Measurements from ENCODE around the gene ACOX2. TPM values are rescaled to one million over a fixed set of nuclear protein-coding genes. Genes with fewer than 3 reads are reported as not detected.

ACOX2 gene
- total and polyA plus RNA-seq, 4 donors = 5.3 to 24.4 (median 11.6) TPM

DNA sequence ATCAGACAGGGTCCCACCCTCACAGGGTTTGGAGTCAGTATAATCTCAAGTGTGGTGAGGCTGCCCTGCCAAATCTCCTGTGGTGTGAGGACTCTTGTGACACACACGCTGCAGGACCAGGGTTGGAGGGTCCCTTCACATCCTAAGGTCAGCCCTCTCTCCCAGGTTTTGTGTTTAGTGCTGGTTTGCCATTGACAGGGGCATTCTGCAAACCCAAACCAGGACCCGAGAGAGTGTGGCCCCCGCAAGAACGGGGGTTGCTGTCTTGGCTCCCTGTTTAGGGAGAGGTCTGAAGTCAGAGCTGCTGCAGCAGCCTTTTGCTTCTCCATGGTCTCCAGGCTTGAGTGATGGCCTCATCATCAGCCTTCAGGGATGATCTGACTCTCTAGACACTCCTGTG lies 25.5 kb upstream of the ACOX2 start:
- Histone ChIP-seq H3K4me3 (no peak overlapping the region), H3K27me3 (ENCODE audit: control insufficient read depth in 3 of 3, insufficient read depth in 3 of 3, low read length in 2 of 3) (no peaks in the 10 kb centered on the region), H3K4me1 (ENCODE audit: control insufficient read depth in 5 of 5, insufficient read depth in 5 of 5, low read length in 5 of 5) (peaks cover 0 to 4% (median 0%) of the 10 kb centered on the region in 5 donors), H3K27ac (ENCODE audit: low read depth in 1 of 2, low read length in 1 of 2) (no peak overlapping the region), H3K36me3 (ENCODE audit: control insufficient read depth in 4 of 4, insufficient read depth in 4 of 4, low read length in 4 of 4) (peaks cover 0 to 19% (median 0%) of the 10 kb centered on the region in 4 donors), H3K9ac (ENCODE audit: insufficient read depth in 1 of 2, low read length in 2 of 2) (no peak overlapping the region), H3K9me3 (ENCODE audit: control insufficient read depth in 4 of 4, insufficient read depth in 3 of 4, low read length in 3 of 4) (no peaks in the 10 kb centered on the region)
- ATAC-seq (ENCODE audit: insufficient read depth, low FRiP score) = no peak
- DNase-seq = no peak
- TF ChIP-seq, protein P1, sequence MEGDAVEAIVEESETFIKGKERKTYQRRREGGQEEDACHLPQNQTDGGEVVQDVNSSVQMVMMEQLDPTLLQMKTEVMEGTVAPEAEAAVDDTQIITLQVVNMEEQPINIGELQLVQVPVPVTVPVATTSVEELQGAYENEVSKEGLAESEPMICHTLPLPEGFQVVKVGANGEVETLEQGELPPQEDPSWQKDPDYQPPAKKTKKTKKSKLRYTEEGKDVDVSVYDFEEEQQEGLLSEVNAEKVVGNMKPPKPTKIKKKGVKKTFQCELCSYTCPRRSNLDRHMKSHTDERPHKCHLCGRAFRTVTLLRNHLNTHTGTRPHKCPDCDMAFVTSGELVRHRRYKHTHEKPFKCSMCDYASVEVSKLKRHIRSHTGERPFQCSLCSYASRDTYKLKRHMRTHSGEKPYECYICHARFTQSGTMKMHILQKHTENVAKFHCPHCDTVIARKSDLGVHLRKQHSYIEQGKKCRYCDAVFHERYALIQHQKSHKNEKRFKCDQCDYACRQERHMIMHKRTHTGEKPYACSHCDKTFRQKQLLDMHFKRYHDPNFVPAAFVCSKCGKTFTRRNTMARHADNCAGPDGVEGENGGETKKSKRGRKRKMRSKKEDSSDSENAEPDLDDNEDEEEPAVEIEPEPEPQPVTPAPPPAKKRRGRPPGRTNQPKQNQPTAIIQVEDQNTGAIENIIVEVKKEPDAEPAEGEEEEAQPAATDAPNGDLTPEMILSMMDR (IDR thresholded peaks at IDR 0.05; ENCODE audit: control extremely low read depth, extremely low read depth) = no peak
- 90% methylated on average over 4 of the region's 4 CpGs for WGBS, 2 donors

DNA sequence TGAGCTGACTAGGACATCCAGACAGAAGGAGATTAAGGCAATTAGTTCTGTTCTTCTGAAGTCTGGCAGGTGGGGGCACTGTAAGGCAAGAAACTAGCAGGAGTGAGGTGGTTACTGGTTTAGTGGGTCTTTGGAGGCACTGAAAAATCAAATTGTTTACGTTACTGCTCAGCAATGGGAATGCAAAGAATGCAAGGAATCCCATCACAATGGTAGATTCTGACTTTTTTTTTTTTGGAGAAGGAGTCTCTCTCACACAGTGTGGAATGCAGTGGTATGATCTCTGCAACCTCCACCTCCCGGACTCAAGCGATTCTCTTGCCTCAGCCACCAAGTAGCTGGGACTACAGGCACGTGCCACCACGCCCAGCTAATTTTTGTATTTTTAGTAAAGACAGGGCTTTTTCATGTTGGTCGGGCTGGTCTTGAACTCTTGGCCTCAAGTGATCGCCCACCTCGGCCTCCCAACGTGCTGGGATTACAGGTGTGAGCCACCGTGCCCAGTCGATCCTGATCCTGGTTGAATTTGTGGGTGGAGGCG lies 23.9 kb upstream of the ACOX2 start:
- no peak for ATAC-seq (ENCODE audit: insufficient read depth, low FRiP score)

DNA sequence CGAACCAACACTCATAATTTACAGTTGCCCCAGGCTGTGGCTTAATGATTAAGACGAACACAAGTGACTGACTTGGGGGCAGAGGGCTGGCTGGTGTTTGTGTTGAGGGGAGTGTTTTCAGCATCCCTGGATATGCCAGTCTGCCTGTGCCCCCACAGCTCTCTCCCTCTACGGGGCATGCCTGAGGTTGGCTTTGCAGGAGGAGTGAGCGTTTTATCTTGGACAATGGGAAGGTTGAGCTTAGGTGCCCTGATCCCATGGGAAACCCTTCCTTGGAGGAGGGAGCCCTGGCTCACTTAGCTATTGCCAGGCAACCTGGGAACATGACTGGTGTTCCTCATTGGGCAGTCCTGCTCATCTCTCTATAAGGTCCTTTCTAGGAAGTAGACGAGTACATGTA lies 22.6 kb upstream of the ACOX2 start:
- Histone ChIP-seq H3K9me3 (ENCODE audit: control insufficient read depth in 4 of 4, insufficient read depth in 3 of 4, low read length in 3 of 4) (no peaks in the 10 kb centered on the region), H3K27ac (ENCODE audit: low read depth in 1 of 2, low read length in 1 of 2) (no peak overlapping the region), H3K4me3 (no peak overlapping the region), H3K4me1 (ENCODE audit: control insufficient read depth in 5 of 5, insufficient read depth in 5 of 5, low read length in 5 of 5) (peaks cover 0 to 9% (median 0%) of the 10 kb centered on the region in 5 donors), H3K27me3 (ENCODE audit: control insufficient read depth in 3 of 3, insufficient read depth in 3 of 3, low read length in 2 of 3) (no peaks in the 10 kb centered on the region), H3K36me3 (ENCODE audit: control insufficient read depth in 4 of 4, insufficient read depth in 4 of 4, low read length in 4 of 4) (peaks cover 0 to 7% (median 0%) of the 10 kb centered on the region in 4 donors), H3K9ac (ENCODE audit: insufficient read depth in 1 of 2, low read length in 2 of 2) (no peak overlapping the region)
- WGBS, 2 donors = 97% methylated on average over 5 of the region's 5 CpGs
- ATAC-seq (ENCODE audit: insufficient read depth, low FRiP score) (no peak), DNase-seq (no peak)
- TF ChIP-seq, protein P1 (IDR thresholded peaks at IDR 0.05; ENCODE audit: control extremely low read depth, extremely low read depth) = no peak

More for the DNA sequence above, 23.9 kb upstream of the ACOX2 start:
- TF ChIP-seq, protein P1 (IDR thresholded peaks at IDR 0.05; ENCODE audit: control extremely low read depth, extremely low read depth) = no peak
- H3K27ac ChIP-seq (ENCODE audit: low read depth in 1 of 2, low read length in 1 of 2) = no peak overlapping the region
- no peak overlapping the region for H3K4me3 ChIP-seq
- peaks cover 0 to 9% (median 0%) of the 10 kb centered on the region in 5 donors for H3K4me1 ChIP-seq (ENCODE audit: control insufficient read depth in 5 of 5, insufficient read depth in 5 of 5, low read length in 5 of 5)
- H3K9me3 ChIP-seq (ENCODE audit: control insufficient read depth in 4 of 4, insufficient read depth in 3 of 4, low read length in 3 of 4) = no peaks in the 10 kb centered on the region
- H3K27me3 ChIP-seq (ENCODE audit: control insufficient read depth in 3 of 3, insufficient read depth in 3 of 3, low read length in 2 of 3) = no peaks in the 10 kb centered on the region
- peak; percentile 56 to 65 (median 62) for DNase-seq
- H3K9ac ChIP-seq (ENCODE audit: insufficient read depth in 1 of 2, low read length in 2 of 2) = no peak overlapping the region
- 70 to 86% methylated on average over 12 of the region's 12 CpGs for WGBS, 2 donors
- peaks cover 0 to 12% (median 0%) of the 10 kb centered on the region in 4 donors for H3K36me3 ChIP-seq (ENCODE audit: control insufficient read depth in 4 of 4, insufficient read depth in 4 of 4, low read length in 4 of 4)

DNA sequence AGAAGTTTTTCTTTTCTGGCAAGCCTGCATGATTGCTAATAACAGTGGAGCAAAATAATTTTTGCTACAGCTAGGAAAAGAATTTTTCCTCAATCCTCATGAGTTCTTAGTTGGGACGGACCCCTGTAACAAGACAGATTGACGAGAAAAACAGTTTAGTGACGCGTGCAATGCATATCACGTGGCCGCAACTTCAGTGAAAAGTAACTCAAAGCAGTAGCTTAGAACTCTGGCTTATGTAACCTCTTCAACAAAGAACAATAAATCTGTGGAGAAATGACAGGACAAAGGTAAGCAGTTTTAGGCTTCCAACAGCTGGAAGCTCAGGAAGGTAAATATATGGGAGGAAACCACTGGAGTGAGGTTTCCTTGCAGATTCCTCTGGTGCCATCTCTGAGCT lies 20.5 kb upstream of the ACOX2 start:
- DNase-seq (no peak), ATAC-seq (ENCODE audit: insufficient read depth, low FRiP score) (no peak)
- 91 to 94% methylated on average over 6 of the region's 6 CpGs for WGBS, 2 donors

More for the DNA sequence above, 20.5 kb upstream of the ACOX2 start:
- H3K4me1 ChIP-seq (ENCODE audit: control insufficient read depth in 5 of 5, insufficient read depth in 5 of 5, low read length in 5 of 5) = peaks cover 0 to 9% (median 0%) of the 10 kb centered on the region in 5 donors
- no peak overlapping the region for H3K4me3 ChIP-seq
- H3K9me3 ChIP-seq (ENCODE audit: control insufficient read depth in 4 of 4, insufficient read depth in 3 of 4, low read length in 3 of 4) = no peaks in the 10 kb centered on the region
- H3K9ac ChIP-seq (ENCODE audit: insufficient read depth in 1 of 2, low read length in 2 of 2) = no peak overlapping the region
- TF ChIP-seq, protein P1 (IDR thresholded peaks at IDR 0.05; ENCODE audit: control extremely low read depth, extremely low read depth) = no peak
- no peaks in the 10 kb centered on the region for H3K27me3 ChIP-seq (ENCODE audit: control insufficient read depth in 3 of 3, insufficient read depth in 3 of 3, low read length in 2 of 3)
- H3K36me3 ChIP-seq (ENCODE audit: control insufficient read depth in 4 of 4, insufficient read depth in 4 of 4, low read length in 4 of 4) = peaks cover 0 to 2% (median 0%) of the 10 kb centered on the region in 4 donors
- no peak overlapping the region for H3K27ac ChIP-seq (ENCODE audit: low read depth in 1 of 2, low read length in 1 of 2)
